Measurements from ENCODE around the gene NUAK1.

Gene NUAK1

GRCh38 chr12:106082216-106083175 lies 56.3 kb downstream of the NUAK1 start:
- DNase-seq (ENCODE audit: low read depth) = no peak

GRCh38 chr12:106081606-106082005 lies 57.1 kb downstream of the NUAK1 start:
- DNase-seq (ENCODE audit: low read depth) = no peak

GRCh38 chr12:106080791-106081170 lies 58.0 kb downstream of the NUAK1 start:
- no peak for DNase-seq (ENCODE audit: low read depth)

- no peak for DNase-seq (ENCODE audit: low read depth)
These were observed 58.5 kb downstream of the NUAK1 start for GRCh38 chr12:106080041-106080790.

GRCh38 chr12:106079148-106079738 lies 59.5 kb downstream of the NUAK1 start:
- DNase-seq (ENCODE audit: low read depth) = no peak

GRCh38 chr12:106078358-106079010 lies 60.3 kb downstream of the NUAK1 start:
- DNase-seq (ENCODE audit: low read depth) = no peak

GRCh38 chr12:106074706-106075392 lies 63.9 kb downstream of the NUAK1 start:
- no peak for DNase-seq (ENCODE audit: low read depth)

GRCh38 chr12:106074361-106074705 lies 64.4 kb downstream of the NUAK1 start:
- no peak for DNase-seq (ENCODE audit: low read depth)

GRCh38 chr12:106073179-106073578 lies 65.6 kb downstream of the NUAK1 start:
- DNase-seq (ENCODE audit: low read depth) = no peak

GRCh38 chr12:106072751-106073150 lies 66.0 kb downstream of the NUAK1 start:
- DNase-seq (ENCODE audit: low read depth) = no peak

- no peak for DNase-seq (ENCODE audit: low read depth)
These were observed 67.1 kb downstream of the NUAK1 start for GRCh38 chr12:106071686-106072085.

- DNase-seq (ENCODE audit: low read depth) = no peak
These were observed 68.1 kb downstream of the NUAK1 start for GRCh38 chr12:106070611-106071010.

GRCh38 chr12:106070147-106070546 lies 68.6 kb downstream of the NUAK1 start:
- DNase-seq (ENCODE audit: low read depth) = no peak

- no peak for DNase-seq (ENCODE audit: low read depth)
These were observed 70.5 kb downstream of the NUAK1 start for GRCh38 chr12:106068296-106068695.

GRCh38 chr12:106067606-106068205 lies 71.0 kb downstream of the NUAK1 start:
- DNase-seq (ENCODE audit: low read depth) = no peak

- DNase-seq (ENCODE audit: low read depth) = no peak
These were observed 71.9 kb downstream of the NUAK1 start for GRCh38 chr12:106066726-106067325.

- DNase-seq (ENCODE audit: low read depth) = no peak
These were observed 72.6 kb downstream of the NUAK1 start for GRCh38 chr12:106066051-106066705.

- no peak for DNase-seq (ENCODE audit: low read depth)
These were observed 73.2 kb downstream of the NUAK1 start for GRCh38 chr12:106065506-106065905.

- DNase-seq (ENCODE audit: low read depth) = no peak
These were observed 74.1 kb downstream of the NUAK1 start for GRCh38 chr12:106064721-106065021.

Data from stimulated activated CD8-positive, alpha-beta memory T cell treated with anti-CD3 and anti-CD28 coated beads, Interleukin-12 subunit alpha, Interleukin-12 subunit beta, amount 100 ng/mL, for 1 hour (primary cell).